Vagina (tissue), 2 donors: ENCODE data around the gene SYT12. TPM values are rescaled to one million over a fixed set of nuclear protein-coding genes. Genes with fewer than 3 reads are reported as not detected.

ENCODE experiments used
- DNase-seq, 2 donors: peaks; one replicate each; pipeline ENCODE4 v3.0.0-alpha.2; 2017; ENCODE audit errors: extremely low spot score in 2 of 2
- H3K27ac ChIP-seq: fragments of 200-600 bp; sonication (generic); one replicate; pipeline ENCODE4 v1.5.1; 2019
- H3K27me3 ChIP-seq: fragments of 200-600 bp; sonication (generic); one replicate; pipeline ENCODE4 v1.5.1; 2019
- H3K36me3 ChIP-seq, 2 donors: fragments of 200-600 bp; sonication (generic); one replicate each; pipeline ENCODE4 v1.5.1; 2017 to 2019
- H3K4me1 ChIP-seq: fragments of 200-600 bp; sonication (generic); one replicate; pipeline ENCODE4 v1.5.1; 2019
- H3K4me3 ChIP-seq, 2 donors: fragments of 200-600 bp; sonication (generic); 1 replicate in 1 of 2; 2 replicates in 1 of 2; pipeline ENCODE4 v1.5.1; 2016 to 2019
- H3K9me3 ChIP-seq: fragments of 200-600 bp; sonication (generic); one replicate; pipeline ENCODE4 v1.5.1; 2019
- POLR2A ChIP-seq, 2 donors: fragments of 450-650 bp; IDR thresholded peaks; one replicate each; pipeline ENCODE4 v1.6.1; 2017; ENCODE audit warnings: antibody characterized with exemption in 2 of 2, mild to moderate bottlenecking in 2 of 2, moderate library complexity in 2 of 2
- POLR2AphosphoS5 ChIP-seq, 2 donors: sonication (generic); formaldehyde crosslinking; IDR thresholded peaks; one replicate each; pipeline ENCODE4 v1.9.0; 2017; ENCODE audit warnings: antibody characterized with exemption in 2 of 2, mild to moderate bottlenecking in 2 of 2, low read depth in 1 of 2; ENCODE audit not compliant: insufficient read depth in 1 of 2
- intact Hi-C: fragments of 100-400 bp; cut with DNase I; formaldehyde crosslinking; loops from one replicate; pipeline ENCODE4 v1.15.1; 2023
- total RNA-seq: library from RNA; depleted of rRNA; stranded (reverse); fragments of >200 nt; gene quantifications from one replicate; pipeline ENCODE4 v1.2.3, GENCODE V29; 2016
- TF ChIP-seq, protein P1 (sequence below), 3 experiments: fragments of 450-650 bp in 2 of 3; fragments of 200-600 bp in 1 of 3; sonication (generic) in 1 of 3; IDR thresholded peaks; one replicate each; pipeline ENCODE4 v1.5.1; 2017 to 2019; ENCODE audit warnings: antibody characterized with exemption in 3 of 3, mild to moderate bottlenecking in 2 of 3, moderate library complexity in 2 of 3

SYT12 gene
- total RNA-seq, 1 donor from 2014 or later: 0.49 TPM

DNA sequence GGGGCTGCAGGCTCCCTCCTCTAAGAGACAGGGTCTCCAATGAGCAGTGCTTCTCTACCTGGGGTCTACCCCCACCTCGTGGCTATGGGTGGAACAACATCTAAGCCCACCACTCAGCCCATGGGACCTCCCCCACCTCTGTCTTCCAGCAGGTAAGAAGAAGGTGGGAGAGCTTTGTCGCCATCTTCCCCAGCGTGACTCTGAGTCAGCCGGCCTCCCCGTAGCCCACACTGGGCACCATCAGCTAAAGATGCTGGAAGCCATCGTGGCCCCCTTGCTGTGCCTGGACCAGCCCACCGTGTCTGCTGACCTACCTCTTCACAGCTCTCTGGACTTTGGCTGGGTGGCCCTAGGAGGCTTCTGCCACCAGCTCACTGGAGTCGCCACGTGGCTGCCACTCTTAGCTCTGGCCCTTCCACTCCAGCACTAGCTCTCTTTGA lies 46.9 kb upstream of the SYT12 start:
- intact Hi-C loops: no loop called here
- DNase-seq: no peak
- Histone ChIP-seq H3K9me3 (no peaks in the 10 kb centered on the region), H3K36me3 (no peaks in the 10 kb centered on the region), H3K27me3 (no peaks in the 10 kb centered on the region), H3K4me1 (peaks cover 6% of the 10 kb centered on the region), H3K4me3 (no peak overlapping the region), H3K27ac (no peak overlapping the region)
- TF ChIP-seq, protein P1, sequence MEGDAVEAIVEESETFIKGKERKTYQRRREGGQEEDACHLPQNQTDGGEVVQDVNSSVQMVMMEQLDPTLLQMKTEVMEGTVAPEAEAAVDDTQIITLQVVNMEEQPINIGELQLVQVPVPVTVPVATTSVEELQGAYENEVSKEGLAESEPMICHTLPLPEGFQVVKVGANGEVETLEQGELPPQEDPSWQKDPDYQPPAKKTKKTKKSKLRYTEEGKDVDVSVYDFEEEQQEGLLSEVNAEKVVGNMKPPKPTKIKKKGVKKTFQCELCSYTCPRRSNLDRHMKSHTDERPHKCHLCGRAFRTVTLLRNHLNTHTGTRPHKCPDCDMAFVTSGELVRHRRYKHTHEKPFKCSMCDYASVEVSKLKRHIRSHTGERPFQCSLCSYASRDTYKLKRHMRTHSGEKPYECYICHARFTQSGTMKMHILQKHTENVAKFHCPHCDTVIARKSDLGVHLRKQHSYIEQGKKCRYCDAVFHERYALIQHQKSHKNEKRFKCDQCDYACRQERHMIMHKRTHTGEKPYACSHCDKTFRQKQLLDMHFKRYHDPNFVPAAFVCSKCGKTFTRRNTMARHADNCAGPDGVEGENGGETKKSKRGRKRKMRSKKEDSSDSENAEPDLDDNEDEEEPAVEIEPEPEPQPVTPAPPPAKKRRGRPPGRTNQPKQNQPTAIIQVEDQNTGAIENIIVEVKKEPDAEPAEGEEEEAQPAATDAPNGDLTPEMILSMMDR (IDR thresholded peaks at IDR 0.05): peak in 2 of 3 experiments; percentile 4 to 41
- TF ChIP-seq POLR2A (IDR thresholded peaks at IDR 0.05): no peak

DNA sequence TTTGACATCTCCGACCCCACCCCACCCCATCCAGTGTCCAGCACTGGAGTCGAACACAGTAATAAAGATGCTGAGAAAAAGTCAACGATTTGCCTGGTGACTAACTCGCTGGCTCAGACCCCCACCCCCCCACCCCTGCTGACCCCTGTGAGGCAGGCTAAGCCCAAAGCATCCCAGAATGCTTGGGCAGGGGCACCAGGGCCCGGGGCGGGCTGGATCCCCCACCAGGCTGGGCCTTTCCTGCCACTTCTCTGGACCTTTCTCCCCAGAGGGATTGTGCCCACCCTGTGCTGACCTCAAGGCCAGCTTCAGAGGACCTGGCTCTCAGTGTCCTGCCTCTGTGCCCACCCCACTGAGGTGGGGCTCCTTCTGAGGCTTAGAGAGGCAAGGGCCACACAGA lies 46.0 kb upstream of the SYT12 start:
- DNase-seq: no peak
- intact Hi-C loops: no loop called here
- no peak overlapping the region for H3K4me3 ChIP-seq
- no peak overlapping the region for H3K27ac ChIP-seq
- no peaks in the 10 kb centered on the region for H3K27me3 ChIP-seq
- TF ChIP-seq POLR2A (IDR thresholded peaks at IDR 0.05): no peak
- no peak for TF ChIP-seq POLR2AphosphoS5 (IDR thresholded peaks at IDR 0.05; ENCODE audit: insufficient read depth in 1 of 2, low read depth in 1 of 2)
- TF ChIP-seq, protein P1 (IDR thresholded peaks at IDR 0.05): no peak
- H3K36me3 ChIP-seq: no peaks in the 10 kb centered on the region
- H3K9me3 ChIP-seq: no peaks in the 10 kb centered on the region
- peaks cover 2% of the 10 kb centered on the region for H3K4me1 ChIP-seq

DNA sequence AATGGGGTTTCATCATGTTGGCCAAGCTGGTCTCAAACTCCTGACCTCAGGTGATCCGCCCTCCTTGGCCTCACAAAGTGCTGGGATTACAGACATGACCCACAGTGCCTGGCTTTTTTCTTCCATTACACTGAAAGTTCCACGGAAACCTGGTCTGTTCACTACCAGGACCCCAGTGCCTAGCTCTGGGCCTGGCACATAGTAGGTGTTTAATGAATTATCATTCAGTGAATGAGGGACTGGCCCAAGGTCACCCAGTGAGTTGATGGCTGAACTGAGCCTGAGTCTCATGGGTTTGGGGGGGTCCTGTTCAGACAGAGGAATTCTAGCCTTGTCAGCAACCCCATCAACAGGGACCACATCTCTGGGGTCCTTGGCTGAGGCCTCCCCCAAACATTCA lies 44.7 kb upstream of the SYT12 start:
- Histone ChIP-seq H3K9me3 (no peaks in the 10 kb centered on the region), H3K27me3 (no peaks in the 10 kb centered on the region), H3K4me3 (no peak overlapping the region), H3K27ac (no peak overlapping the region), H3K4me1 (peaks cover 4% of the 10 kb centered on the region), H3K36me3 (no peaks in the 10 kb centered on the region)
- no peak for DNase-seq
- TF ChIP-seq POLR2A (IDR thresholded peaks at IDR 0.05) (no peak), POLR2AphosphoS5 (IDR thresholded peaks at IDR 0.05; ENCODE audit: insufficient read depth in 1 of 2, low read depth in 1 of 2) (no peak)
- TF ChIP-seq, protein P1 (IDR thresholded peaks at IDR 0.05): no peak
- intact Hi-C loops: no loop called here

DNA sequence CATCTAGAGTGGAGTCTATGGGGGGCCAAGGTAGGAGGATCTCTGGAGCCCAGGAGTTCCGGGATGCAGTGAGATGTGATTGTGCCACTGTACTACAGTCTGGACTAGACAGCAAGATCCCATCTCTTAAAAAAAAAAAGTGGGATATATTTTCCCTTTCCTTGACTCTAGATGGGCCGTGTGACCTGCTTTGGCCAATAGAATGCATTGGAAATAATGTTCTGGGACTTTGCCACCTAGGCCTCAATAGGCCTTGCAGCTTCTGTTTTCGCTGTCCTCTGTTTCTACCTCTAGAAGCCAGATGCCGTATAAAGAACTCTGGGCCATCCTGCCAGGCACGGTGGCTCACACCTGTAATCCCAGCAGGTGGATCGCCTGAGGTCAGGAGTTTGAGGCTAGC lies 44.2 kb upstream of the SYT12 start:
- no peaks in the 10 kb centered on the region for H3K36me3 ChIP-seq
- intact Hi-C loops: no loop called here
- TF ChIP-seq POLR2AphosphoS5 (IDR thresholded peaks at IDR 0.05; ENCODE audit: insufficient read depth in 1 of 2, low read depth in 1 of 2) (no peak), POLR2A (IDR thresholded peaks at IDR 0.05) (no peak)
- TF ChIP-seq, protein P1 (IDR thresholded peaks at IDR 0.05): no peak
- no peak overlapping the region for H3K4me3 ChIP-seq
- no peak for DNase-seq
- no peak overlapping the region for H3K27ac ChIP-seq
- H3K4me1 ChIP-seq: peaks cover 5% of the 10 kb centered on the region
- no peaks in the 10 kb centered on the region for H3K27me3 ChIP-seq
- H3K9me3 ChIP-seq: no peaks in the 10 kb centered on the region

DNA sequence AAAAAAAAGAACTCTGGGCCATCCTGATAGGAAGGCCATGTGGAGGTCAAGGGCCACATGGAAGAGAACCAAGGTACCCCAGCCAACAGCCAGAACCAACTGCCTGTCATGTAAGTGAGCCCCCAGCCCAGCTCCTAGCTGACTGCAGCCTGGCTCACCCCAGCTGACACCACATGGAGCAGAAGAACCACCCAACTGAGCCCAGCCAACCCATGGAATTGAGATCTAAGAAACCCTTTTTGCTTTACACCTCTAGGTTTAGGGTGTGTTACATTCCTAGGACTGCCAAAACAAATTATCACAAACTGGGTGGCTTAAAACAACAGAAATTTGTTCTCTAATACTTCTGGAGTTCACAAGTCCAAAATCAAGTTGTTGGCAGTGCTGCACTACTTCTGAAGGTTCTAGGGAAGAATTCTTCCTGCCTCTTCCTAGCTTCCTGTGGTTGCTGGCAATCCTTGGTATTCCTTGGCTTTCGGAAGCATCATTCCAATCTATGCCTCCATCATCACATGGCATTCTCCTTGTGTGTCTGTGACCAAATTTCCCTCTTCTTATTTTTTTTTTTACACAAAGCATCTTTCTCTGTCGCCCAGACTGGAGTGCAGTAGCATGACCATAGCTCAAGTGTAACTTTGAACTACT lies 43.5 kb upstream of the SYT12 start:
- Histone ChIP-seq H3K4me1 (peaks cover 12% of the 10 kb centered on the region), H3K27me3 (no peaks in the 10 kb centered on the region), H3K9me3 (no peaks in the 10 kb centered on the region), H3K4me3 (no peak overlapping the region), H3K27ac (no peak overlapping the region), H3K36me3 (no peaks in the 10 kb centered on the region)
- DNase-seq: no peak
- intact Hi-C loops: no loop called here
- TF ChIP-seq, protein P1 (IDR thresholded peaks at IDR 0.05): no peak
- no peak for TF ChIP-seq POLR2A (IDR thresholded peaks at IDR 0.05)
- TF ChIP-seq POLR2AphosphoS5 (IDR thresholded peaks at IDR 0.05; ENCODE audit: insufficient read depth in 1 of 2, low read depth in 1 of 2): no peak
